ENCODE data around the gene TCAIM.

The TCAIM gene

GRCh38 chr3:44338010-44338827 lies at the start of gene TCAIM:
Gene TCAIM (plus strand): TSS chr3:44338766. CDS start chr3:44354783, 16,017 bp downstream.
- DNase-seq (ENCODE audit: insufficient read length, low spot score), result peak; percentile 91
- FAIRE-seq, result peak; percentile 96

GRCh38 chr3:44289882-44290462 lies 48.6 kb upstream of the TCAIM start:
- FAIRE-seq (no peak), DNase-seq (ENCODE audit: insufficient read length, low spot score) (no peak)

GRCh38 chr3:44292276-44292675 lies 46.3 kb upstream of the TCAIM start:
- DNase-seq (ENCODE audit: insufficient read length, low spot score) (no peak), FAIRE-seq (no peak)

- DNase-seq (ENCODE audit: insufficient read length, low spot score) (no peak), FAIRE-seq (no peak)
These were observed 45.6 kb upstream of the TCAIM start for GRCh38 chr3:44292947-44293346.

GRCh38 chr3:44297255-44297654 lies 41.3 kb upstream of the TCAIM start:
- no peak for FAIRE-seq
- DNase-seq (ENCODE audit: insufficient read length, low spot score), result no peak

- FAIRE-seq (no peak), DNase-seq (ENCODE audit: insufficient read length, low spot score) (no peak)
These were observed 36.8 kb upstream of the TCAIM start for GRCh38 chr3:44301746-44302145.

- FAIRE-seq (no peak), DNase-seq (ENCODE audit: insufficient read length, low spot score) (no peak)
These were observed 29.1 kb upstream of the TCAIM start for GRCh38 chr3:44309500-44309899.

- FAIRE-seq (no peak), DNase-seq (ENCODE audit: insufficient read length, low spot score) (no peak)
These were observed 19.7 kb upstream of the TCAIM start for GRCh38 chr3:44318891-44319311.

- DNase-seq (ENCODE audit: insufficient read length, low spot score), result no peak
- FAIRE-seq, result no peak
These were observed 17.2 kb upstream of the TCAIM start for GRCh38 chr3:44321335-44321734.

GRCh38 chr3:44323341-44323955 lies 15.1 kb upstream of the TCAIM start:
- DNase-seq (ENCODE audit: insufficient read length, low spot score) (no peak), FAIRE-seq (peak; percentile 91)

GRCh38 chr3:44324584-44324983 lies 14.0 kb upstream of the TCAIM start:
- FAIRE-seq, result no peak
- no peak for DNase-seq (ENCODE audit: insufficient read length, low spot score)

GRCh38 chr3:44326019-44326418 lies 12.5 kb upstream of the TCAIM start:
- FAIRE-seq (no peak), DNase-seq (ENCODE audit: insufficient read length, low spot score) (no peak)

GRCh38 chr3:44326515-44326914 lies 12.1 kb upstream of the TCAIM start:
- no peak for FAIRE-seq
- DNase-seq (ENCODE audit: insufficient read length, low spot score), result no peak

GRCh38 chr3:44329946-44330345 lies 8.6 kb upstream of the TCAIM start:
- DNase-seq (ENCODE audit: insufficient read length, low spot score) (no peak), FAIRE-seq (no peak)

GRCh38 chr3:44330444-44330843 lies 8.1 kb upstream of the TCAIM start:
- FAIRE-seq (no peak), DNase-seq (ENCODE audit: insufficient read length, low spot score) (no peak)

GRCh38 chr3:44334326-44334725 lies 4.2 kb upstream of the TCAIM start:
- no peak for DNase-seq (ENCODE audit: insufficient read length, low spot score)
- FAIRE-seq, result no peak

GRCh38 chr3:44337248-44337785 lies 1.2 kb upstream of the TCAIM start:
- FAIRE-seq (no peak), DNase-seq (ENCODE audit: insufficient read length, low spot score) (no peak)

GRCh38 chr3:44338828-44339127 lies 212 bp downstream of the TCAIM start:
- DNase-seq (ENCODE audit: insufficient read length, low spot score), result no peak
- FAIRE-seq, result no peak

GRCh38 chr3:44339181-44340057 lies 853 bp downstream of the TCAIM start:
- DNase-seq (ENCODE audit: insufficient read length, low spot score) (no peak), FAIRE-seq (peak; percentile 35)

- no peak for FAIRE-seq
These were observed 1.5 kb downstream of the TCAIM start for GRCh38 chr3:44340058-44340395.

GRCh38 chr3:44342176-44342790 lies 3.7 kb downstream of the TCAIM start:
- DNase-seq (ENCODE audit: insufficient read length, low spot score) (no peak), FAIRE-seq (no peak)

More at GRCh38 chr3:44340058-44340395, 1.5 kb downstream of the TCAIM start:
- no peak for DNase-seq (ENCODE audit: insufficient read length, low spot score)
